Mesothelial cell of epicardium (in vitro differentiated cells): Measurements from ENCODE around the gene CROCC2. TPM values are rescaled to one million over a fixed set of nuclear protein-coding genes. Genes with fewer than 3 reads are reported as not detected.

Experiments
- DNase-seq, 2 experiments: peaks; one replicate each; pipeline ENCODE4 v3.0.0; 2021; ENCODE audit warnings: low spot score in 2 of 2; ENCODE audit not compliant: unreplicated experiment in 2 of 2
- H3K27ac Mint-ChIP-seq: 2 replicates; pipeline ENCODE4 v1.8.0; 2021; ENCODE audit warnings: mixed read lengths
- H3K27me3 Mint-ChIP-seq: 2 replicates; pipeline ENCODE4 v1.8.0; 2021; ENCODE audit warnings: low read depth, mixed read lengths
- H3K36me3 Mint-ChIP-seq: 2 replicates; pipeline ENCODE4 v1.8.0; 2021; ENCODE audit warnings: mixed read lengths
- H3K4me1 Mint-ChIP-seq: 2 replicates; pipeline ENCODE4 v1.8.0; 2021; ENCODE audit warnings: mixed read lengths
- H3K4me3 Mint-ChIP-seq: 2 replicates; pipeline ENCODE4 v1.8.0; 2021; ENCODE audit warnings: mild to moderate bottlenecking, moderate library complexity, mixed read lengths
- H3K9me3 Mint-ChIP-seq: 2 replicates; pipeline ENCODE4 v1.8.0; 2021; ENCODE audit warnings: mixed read lengths
- CTCF ChIP-seq: fragments of 200-600 bp; sonication (generic); IDR thresholded peaks from one replicate; pipeline ENCODE4 v1.5.0; 2021; ENCODE audit warnings: antibody characterized with exemption; ENCODE audit not compliant: unreplicated experiment
- total RNA-seq: library from RNA; stranded (reverse); gene quantifications from 3 replicates; pipeline ENCODE4 v1.2.1, GENCODE V29; 2021

Gene CROCC2
- total RNA-seq, 1 donor from 2014 or later = 0.16 TPM

GRCh38 chr2:240981871-240982800, 76.0 kb downstream of the CROCC2 start:
- H3K9me3 Mint-ChIP-seq = no peaks in the 10 kb centered on the region
- H3K4me1 Mint-ChIP-seq = no peaks in the 10 kb centered on the region
- H3K36me3 Mint-ChIP-seq = no peaks in the 10 kb centered on the region
- H3K27ac Mint-ChIP-seq = no peak overlapping the region
- TF ChIP-seq CTCF = no peak
- no peak overlapping the region for H3K4me3 Mint-ChIP-seq
- peak in 1 of 2 experiments; percentile 10 for DNase-seq
- H3K27me3 Mint-ChIP-seq = peaks cover 34% of the 10 kb centered on the region

- Mint-ChIP-seq H3K27me3 (peaks cover 34% of the 10 kb centered on the region), H3K4me3 (no peak overlapping the region), H3K36me3 (no peaks in the 10 kb centered on the region), H3K4me1 (peaks cover 5% of the 10 kb centered on the region), H3K9me3 (no peaks in the 10 kb centered on the region), H3K27ac (no peak overlapping the region)
- TF ChIP-seq CTCF = no peak
- DNase-seq = no peak
Observed at GRCh38 chr2:240982821-240983281, 76.7 kb downstream of the CROCC2 start.

- H3K36me3 Mint-ChIP-seq = no peaks in the 10 kb centered on the region
- peaks cover 34% of the 10 kb centered on the region for H3K27me3 Mint-ChIP-seq
- peak; percentile 46 to 74 for DNase-seq
- no peaks in the 10 kb centered on the region for H3K9me3 Mint-ChIP-seq
- H3K4me3 Mint-ChIP-seq = no peak overlapping the region
- H3K27ac Mint-ChIP-seq = no peak overlapping the region
- H3K4me1 Mint-ChIP-seq = peaks cover 6% of the 10 kb centered on the region
- no peak for TF ChIP-seq CTCF
Observed at GRCh38 chr2:240983361-240983995, 77.3 kb downstream of the CROCC2 start.

- H3K4me3 Mint-ChIP-seq = no peak overlapping the region
- H3K27ac Mint-ChIP-seq = no peak overlapping the region
- H3K4me1 Mint-ChIP-seq = peaks cover 6% of the 10 kb centered on the region
- peaks cover 34% of the 10 kb centered on the region for H3K27me3 Mint-ChIP-seq
- no peaks in the 10 kb centered on the region for H3K36me3 Mint-ChIP-seq
- no peaks in the 10 kb centered on the region for H3K9me3 Mint-ChIP-seq
- peak in 1 of 2 experiments; percentile 17 for DNase-seq
- no peak for TF ChIP-seq CTCF
Observed at GRCh38 chr2:240983996-240984498, 77.9 kb downstream of the CROCC2 start.

- H3K4me3 Mint-ChIP-seq = no peak overlapping the region
- no peak overlapping the region for H3K27ac Mint-ChIP-seq
- TF ChIP-seq CTCF = no peak
- DNase-seq = peak in 1 of 2 experiments; percentile 9
- H3K27me3 Mint-ChIP-seq = peaks cover 32% of the 10 kb centered on the region
- no peaks in the 10 kb centered on the region for H3K36me3 Mint-ChIP-seq
- H3K9me3 Mint-ChIP-seq = no peaks in the 10 kb centered on the region
- H3K4me1 Mint-ChIP-seq = peaks cover 6% of the 10 kb centered on the region
Observed at GRCh38 chr2:240985881-240986786, 80.0 kb downstream of the CROCC2 start.
